UCSD-AML1 (cell line): ENCODE results near the gene PLD5.
"Not testable (repeated sequence)": the region's sequence is repeated elsewhere in the genome, so short reads cannot be mapped to it uniquely, and the experiment has no call there.

Experiments
- DNase-seq: peaks from one replicate; lab custom pipeline; 2025; ENCODE audit not compliant: unreplicated experiment; lab: John Stamatoyannopoulos, UW

PLD5 gene

GRCh38 chr1:242214455-242214854 is 310.0 kb downstream of the PLD5 start:
- not testable (repeated sequence) for DNase-seq

DNA sequence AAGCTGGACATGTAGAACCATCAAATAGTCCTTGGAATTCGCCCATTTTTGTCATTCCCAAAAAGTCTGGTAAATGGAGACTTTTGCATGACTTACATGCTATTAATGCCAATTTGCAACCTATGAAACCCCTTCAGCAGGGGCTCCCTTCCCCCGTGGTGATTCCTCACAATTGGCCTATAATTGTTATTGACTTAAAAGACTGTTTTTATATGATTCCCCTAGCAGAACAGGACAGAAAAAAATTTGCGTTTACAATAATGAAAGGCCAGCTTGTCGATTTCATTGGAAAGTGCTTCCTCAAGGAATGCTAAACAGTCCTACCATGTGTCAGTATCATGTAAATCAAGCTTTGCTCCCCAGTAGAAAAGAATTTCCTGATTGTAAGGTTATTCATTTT is 311.5 kb downstream of the PLD5 start:
- not testable (repeated sequence) for DNase-seq

DNA sequence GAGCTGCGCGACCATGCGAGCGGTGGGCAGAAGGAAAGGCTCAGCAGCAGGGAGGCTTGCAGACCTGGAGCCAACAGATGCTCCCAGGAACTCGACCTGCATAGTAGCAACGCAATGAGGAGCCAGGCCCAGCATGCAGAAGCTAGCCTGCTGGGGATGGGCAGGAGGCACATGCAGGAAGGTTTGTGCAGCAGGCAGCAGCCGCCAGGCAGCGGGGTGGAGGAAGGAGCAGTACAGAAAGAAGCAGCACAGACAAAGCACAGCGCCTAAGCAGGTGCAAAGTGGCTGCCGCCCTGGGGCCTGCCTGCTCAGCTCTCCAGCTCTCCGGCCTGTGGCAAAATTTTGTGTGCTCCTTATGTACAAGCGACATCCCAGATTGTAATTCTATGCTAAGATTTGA is 312.1 kb downstream of the PLD5 start:
- DNase-seq = no peak

DNA sequence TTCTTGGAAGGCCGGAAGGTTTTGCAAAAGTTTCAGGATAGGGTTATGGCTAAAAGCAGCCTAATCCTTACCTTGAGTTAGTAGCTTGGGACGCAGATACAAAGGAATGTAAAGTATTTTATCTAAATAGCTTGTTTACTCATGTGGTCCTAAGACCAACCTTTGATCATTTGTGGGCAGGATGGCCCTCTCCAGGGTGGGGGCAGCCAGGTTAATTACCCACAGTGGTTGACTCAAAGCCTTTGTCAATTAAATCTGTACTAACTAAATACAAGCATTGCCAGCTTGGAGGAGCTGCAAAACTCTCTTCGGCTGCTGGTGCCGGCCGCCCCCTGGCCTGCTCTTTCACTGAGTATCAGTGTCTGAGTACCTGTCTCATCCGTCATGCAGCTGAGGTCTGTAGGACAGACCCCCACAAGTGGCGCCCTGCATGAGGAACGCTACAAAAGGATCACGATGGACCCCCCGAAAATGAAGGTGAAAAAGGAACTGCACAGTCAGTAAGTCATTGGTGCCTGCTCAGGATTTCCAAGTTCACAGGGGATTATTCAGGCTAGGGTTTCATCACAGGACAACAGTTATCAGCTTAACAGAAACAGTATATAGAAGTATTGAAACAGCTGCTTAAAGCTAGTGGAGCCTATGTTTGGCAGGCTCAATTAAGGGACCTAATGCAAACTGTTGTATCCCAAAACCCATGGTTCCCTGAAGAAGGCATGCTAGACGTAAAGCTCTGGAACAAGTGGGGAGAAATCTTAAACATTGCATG is 313.1 kb downstream of the PLD5 start:
- no peak for DNase-seq

DNA sequence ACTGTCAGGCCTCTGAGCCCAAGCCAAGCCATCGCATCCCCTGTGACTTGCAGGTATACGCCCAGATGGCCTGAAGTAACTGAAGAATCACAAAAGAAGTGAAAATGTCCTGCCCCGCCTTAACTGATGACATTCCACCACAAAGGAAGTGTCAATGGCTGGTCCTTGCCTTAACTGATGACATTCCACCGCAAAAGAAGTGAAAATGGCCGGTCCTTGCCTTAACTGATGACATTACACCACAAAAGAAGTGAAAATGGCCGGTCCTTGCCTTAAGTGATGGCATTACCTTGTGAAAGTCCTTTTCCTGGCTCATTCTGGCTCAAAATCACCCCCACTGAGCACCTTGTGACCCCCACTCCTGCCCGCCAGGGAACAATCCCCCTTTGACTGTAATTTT is 314.2 kb downstream of the PLD5 start:
- DNase-seq = not testable (repeated sequence)

DNA sequence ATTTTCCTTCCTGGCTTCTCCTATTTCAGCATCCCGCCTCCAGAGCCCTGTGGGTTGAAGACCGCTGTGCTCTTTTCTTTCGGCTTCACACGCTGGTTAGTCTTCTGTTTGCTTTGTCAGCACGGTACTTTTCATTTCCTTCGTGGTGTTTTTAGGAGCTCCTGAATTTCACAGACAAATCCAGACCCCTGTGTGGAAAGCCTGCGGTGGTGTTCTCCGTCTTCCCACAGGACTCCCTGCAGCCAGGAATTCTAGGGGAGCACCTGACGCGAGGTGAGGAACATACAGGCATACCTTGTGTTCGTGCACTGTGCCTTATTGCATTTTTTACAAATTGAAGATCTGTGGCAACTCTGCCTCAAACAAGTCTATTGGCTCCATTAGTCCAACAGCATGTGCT is 315.4 kb downstream of the PLD5 start:
- no peak for DNase-seq

- DNase-seq = no peak
Observed at GRCh38 chr1:242208021-242208420, 316.5 kb downstream of the PLD5 start.

- no peak for DNase-seq
Observed at GRCh38 chr1:242206994-242207393, 317.5 kb downstream of the PLD5 start.

DNA sequence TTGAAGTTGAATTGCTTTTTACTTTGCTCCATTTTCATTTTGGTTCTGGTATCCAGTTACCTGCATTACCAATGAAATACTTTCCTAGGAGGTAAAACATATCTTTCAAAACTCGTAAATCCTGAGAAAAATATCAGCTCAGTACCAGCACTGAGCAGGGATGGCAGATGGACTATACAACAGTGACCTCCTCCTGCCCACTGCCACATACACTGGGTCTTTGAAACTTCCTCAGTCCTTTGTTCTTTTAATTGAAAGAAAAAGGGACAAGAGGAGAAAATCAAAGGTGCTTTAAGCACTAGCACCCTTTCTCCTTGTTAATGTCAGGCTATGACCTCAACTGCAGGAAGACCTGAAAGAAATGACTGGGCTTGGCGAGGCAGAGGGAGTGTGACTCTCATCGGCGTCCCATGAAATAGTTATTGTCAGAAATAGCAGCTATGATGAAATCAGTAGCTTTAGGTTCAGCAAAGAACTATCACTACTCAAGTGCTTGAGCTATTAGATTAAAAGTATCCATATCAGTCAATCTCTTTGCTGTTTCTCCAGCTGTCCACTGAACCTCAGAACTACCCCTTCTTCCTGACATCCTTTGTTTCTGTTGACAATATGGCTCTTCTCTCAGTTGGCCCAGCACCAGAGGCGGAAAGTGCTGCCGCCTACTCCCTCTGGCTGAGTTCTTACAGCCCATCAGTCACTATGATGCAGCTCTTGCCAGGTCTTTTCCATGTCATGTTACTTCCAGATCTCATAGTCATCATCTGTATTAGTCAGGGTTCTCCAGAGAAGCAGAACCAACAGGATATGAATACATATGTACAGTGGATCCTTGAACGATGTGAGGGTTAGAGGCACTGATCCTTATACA is 318.6 kb downstream of the PLD5 start:
- no peak for DNase-seq

GRCh38 chr1:242203262-242203661 is 321.2 kb downstream of the PLD5 start:
- DNase-seq = no peak

DNA sequence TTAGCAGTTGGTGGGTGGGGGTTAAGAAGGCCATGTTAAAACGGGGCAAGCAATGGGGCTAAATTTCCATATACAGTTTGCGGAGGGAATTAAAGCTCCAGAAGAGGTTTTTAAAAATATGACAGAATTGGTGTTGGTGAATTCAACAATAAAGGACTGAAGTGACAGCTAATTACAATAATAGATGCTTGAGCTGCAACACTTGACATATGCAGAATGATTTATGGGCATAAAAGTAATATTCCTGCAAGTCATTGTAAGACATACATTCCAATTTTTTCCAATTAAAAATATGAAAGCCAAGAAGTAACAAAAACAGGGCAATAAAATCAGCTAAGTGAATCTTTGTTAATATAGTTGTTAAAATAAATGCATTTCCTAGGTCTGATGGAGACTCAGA is 323.4 kb downstream of the PLD5 start:
- DNase-seq = no peak

- DNase-seq = no peak
Observed at GRCh38 chr1:242199776-242200458, 324.6 kb downstream of the PLD5 start.

DNA sequence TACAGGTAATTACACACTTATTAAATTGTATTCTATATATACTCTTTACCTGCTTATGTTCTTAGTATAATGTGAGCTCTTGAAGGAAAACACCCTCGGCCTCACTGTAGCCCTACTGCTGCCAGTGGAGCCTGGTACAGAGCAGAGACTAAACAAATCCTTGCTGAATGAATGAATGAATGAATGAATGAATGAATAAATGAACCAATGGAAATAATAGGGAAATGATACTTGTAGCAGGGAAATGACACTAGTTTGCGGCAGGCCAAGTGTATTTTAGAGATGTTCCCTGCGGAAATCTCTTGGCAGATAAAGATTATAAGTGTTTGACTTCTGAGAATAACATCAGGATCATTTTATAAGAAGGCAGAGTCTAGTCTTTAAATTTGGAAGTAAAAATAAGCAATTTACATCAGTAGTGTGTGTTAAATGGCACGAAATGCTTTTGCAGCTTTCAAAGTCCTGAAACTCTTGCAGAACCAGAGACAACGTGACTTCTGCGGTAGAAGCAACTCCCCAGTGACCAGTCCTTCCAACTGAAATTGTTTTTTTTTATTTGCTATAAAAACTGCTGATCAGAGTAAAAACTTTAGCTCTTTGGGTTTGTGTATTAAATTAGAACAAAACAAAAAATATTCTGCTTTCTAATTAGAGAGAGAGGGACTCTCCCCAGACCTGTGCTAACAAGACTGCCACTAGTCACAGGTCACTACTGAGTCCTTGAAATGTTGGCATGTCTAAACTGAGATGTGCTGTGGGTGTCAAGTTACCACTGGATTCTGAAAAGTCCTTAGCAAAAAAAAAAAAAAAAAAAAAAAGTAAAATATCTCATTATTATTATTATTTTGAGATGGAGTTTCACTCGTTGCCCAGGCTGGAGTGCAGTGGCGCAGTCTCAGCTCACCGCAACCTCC is 326.3 kb downstream of the PLD5 start:
- no peak for DNase-seq

DNA sequence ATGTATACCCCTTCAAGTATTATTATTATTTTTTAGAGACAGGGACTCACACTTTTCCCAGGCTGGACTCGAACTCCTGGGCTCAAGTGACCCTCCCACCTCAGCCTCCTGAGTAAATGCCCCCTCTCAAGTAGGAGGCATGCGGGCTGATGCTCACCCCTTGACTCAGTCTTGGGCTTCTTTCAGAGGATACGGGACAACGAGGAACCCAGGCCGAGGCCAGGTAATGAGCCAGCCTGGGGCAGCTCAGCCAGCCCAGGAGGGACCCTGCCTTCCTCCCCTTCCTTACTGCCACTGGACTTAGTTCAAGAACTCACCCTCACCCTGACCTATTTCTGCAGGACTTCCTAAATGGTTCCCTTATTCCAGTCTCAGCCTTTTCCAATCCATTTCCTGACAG is 327.6 kb downstream of the PLD5 start:
- no peak for DNase-seq

GRCh38 chr1:242196101-242196500 is 328.4 kb downstream of the PLD5 start:
- DNase-seq = no peak

DNA sequence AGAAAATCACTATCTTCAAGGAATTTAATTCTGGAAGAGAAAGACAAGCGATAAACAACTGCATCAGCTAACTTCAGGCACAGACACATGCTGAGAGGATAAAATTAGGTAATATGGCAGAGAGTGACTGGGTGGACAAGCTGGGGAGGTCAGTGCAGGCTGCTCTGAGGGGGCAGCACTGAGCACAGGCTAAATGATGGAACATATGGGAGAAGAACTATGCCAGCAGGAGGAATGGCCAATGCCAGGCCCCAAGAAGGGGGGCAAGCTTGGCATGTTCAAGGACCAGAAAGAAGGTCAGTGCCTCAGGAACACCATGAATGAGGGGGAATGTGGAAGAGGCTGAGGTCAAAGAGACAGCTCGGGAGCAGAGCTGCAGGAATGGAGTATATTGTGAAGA is 334.9 kb downstream of the PLD5 start:
- no peak for DNase-seq

DNA sequence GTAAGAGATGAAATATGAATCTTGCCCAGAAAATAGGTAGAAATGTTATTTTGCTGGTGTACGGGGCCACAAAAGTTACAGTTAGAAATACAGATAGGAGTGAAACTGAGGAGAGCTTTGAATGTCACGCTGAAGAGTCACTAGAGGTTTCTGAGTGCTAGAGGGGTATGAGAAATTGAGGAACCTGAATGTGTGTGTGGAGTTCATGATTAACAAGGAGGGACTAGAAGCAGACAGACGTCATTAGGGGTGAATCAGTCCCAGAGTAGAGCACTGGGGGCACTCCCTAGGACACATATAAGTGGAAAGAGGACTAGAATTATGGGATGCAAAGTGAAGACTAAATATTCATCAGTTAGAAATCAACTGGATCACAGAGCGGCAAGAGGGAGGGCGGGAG is 336.7 kb downstream of the PLD5 start:
- DNase-seq = no peak

DNA sequence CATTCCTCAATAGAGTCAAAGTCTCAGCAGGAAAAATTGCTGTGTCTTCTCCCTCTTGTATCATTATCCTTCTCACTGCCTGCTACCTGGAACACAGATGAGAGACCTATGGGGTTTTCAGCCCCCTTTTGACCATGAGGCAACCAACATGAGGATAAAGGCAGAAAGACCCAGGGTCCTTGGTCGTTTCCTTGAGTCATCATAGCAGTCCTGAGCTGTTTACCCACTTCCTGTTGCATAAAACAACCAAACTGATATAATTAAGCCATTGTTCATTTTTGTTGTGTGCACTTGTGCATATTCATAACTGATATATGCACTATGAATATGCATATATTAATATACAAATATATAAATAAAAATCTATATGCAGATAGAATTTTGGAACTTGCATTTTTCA is 337.3 kb downstream of the PLD5 start:
- no peak for DNase-seq

GRCh38 chr1:242185731-242186130 is 338.8 kb downstream of the PLD5 start:
- no peak for DNase-seq

GRCh38 chr1:242184955-242185354 is 339.5 kb downstream of the PLD5 start:
- DNase-seq = no peak

GRCh38 chr1:242179767-242180166 is 344.7 kb downstream of the PLD5 start:
- DNase-seq = not testable (repeated sequence)
